Upper lobe of right lung (tissue), 1 donor: ENCODE results near the gene PACRG. TPM values are rescaled to one million over a fixed set of nuclear protein-coding genes. Genes with fewer than 3 reads are reported as not detected.

Source experiments
- ATAC-seq: fragments of 200-7000 bp; cut with Tn5 transposase; one replicate; pipeline ENCODE4 v1.9.1; 2020; ENCODE audit warnings: mild to moderate bottlenecking, moderate library complexity
- DNase-seq: peaks from one replicate; pipeline ENCODE4 v3.0.0-alpha.2; 2020
- H3K27ac ChIP-seq: fragments of 200-600 bp; one replicate; pipeline ENCODE4 v1.8.0; 2022
- H3K27me3 ChIP-seq: fragments of 200-600 bp; one replicate; pipeline ENCODE4 v1.8.0; 2022; ENCODE audit warnings: mild to moderate bottlenecking
- H3K36me3 ChIP-seq: fragments of 200-600 bp; one replicate; pipeline ENCODE4 v1.8.0; 2022
- H3K4me1 ChIP-seq: fragments of 200-600 bp; one replicate; pipeline ENCODE4 v1.8.0; 2022
- H3K4me3 ChIP-seq: fragments of 200-600 bp; one replicate; pipeline ENCODE4 v1.8.0; 2022; ENCODE audit warnings: mild to moderate bottlenecking
- H3K9me3 ChIP-seq: fragments of 200-600 bp; one replicate; pipeline ENCODE4 v1.8.0; 2022
- intact Hi-C: fragments of 100-400 bp; cut with DNase I; formaldehyde crosslinking; loops from one replicate; pipeline ENCODE4 v1.11.0; 2022
- total RNA-seq: library from RNA; stranded (reverse); fragmentation: NEBNext Ultra II Directional; extraction: Animal tissue kit (Norgen Biotek cat#: 25700); gene quantifications from one replicate; pipeline ENCODE4 v1.2.1, GENCODE V29; 2021
- TF ChIP-seq, protein P1 (sequence below): fragments of 200-600 bp; IDR thresholded peaks from one replicate; pipeline ENCODE4 v1.8.0; 2022; ENCODE audit warnings: antibody characterized with exemption
- donor health status: DM: no; HTN: yes; CAD: no; lungs with severe emphysema.

The PACRG gene
- total RNA-seq, 1 donor from 2014 or later = 1.5 TPM

DNA sequence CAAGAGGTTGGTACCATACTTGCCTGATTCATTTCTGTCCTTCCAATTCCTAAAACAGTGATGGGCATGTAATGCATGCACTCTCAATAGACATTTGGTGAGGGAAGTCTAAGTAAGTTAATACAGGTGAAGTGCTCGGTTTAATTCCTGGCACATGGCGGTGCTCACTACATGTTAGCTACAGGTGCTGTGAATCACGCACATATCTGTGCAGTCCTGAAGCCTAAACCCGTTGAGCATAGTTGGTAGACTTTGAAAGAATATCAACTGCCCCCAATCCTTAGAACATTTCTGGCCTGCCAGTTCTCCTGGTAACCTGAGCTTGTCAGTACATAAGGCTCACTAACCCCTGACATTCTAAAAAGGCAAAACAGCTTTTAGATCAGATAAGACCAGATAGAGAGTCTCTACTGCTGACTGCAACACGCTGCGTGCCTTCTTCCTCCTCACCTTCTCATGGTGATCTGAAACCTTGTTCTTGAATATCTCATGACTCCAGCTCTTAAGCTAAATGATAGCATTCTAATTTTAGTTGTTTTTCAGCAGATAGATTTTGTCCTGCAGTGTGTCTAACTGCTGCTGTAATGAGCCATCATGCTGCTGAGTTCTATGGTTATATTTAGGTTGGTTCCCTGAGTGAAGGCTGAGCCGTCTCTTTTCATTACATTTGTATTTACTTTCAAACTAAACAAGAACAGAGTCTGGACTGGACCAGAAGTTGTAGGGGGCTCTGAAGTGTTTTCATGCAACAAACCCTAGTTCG lies 358.3 kb downstream of the PACRG start:
- H3K9me3 ChIP-seq = no peaks in the 10 kb centered on the region
- TF ChIP-seq, protein P1, sequence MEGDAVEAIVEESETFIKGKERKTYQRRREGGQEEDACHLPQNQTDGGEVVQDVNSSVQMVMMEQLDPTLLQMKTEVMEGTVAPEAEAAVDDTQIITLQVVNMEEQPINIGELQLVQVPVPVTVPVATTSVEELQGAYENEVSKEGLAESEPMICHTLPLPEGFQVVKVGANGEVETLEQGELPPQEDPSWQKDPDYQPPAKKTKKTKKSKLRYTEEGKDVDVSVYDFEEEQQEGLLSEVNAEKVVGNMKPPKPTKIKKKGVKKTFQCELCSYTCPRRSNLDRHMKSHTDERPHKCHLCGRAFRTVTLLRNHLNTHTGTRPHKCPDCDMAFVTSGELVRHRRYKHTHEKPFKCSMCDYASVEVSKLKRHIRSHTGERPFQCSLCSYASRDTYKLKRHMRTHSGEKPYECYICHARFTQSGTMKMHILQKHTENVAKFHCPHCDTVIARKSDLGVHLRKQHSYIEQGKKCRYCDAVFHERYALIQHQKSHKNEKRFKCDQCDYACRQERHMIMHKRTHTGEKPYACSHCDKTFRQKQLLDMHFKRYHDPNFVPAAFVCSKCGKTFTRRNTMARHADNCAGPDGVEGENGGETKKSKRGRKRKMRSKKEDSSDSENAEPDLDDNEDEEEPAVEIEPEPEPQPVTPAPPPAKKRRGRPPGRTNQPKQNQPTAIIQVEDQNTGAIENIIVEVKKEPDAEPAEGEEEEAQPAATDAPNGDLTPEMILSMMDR = no peak
- H3K4me3 ChIP-seq = no peak overlapping the region
- no peaks in the 10 kb centered on the region for H3K4me1 ChIP-seq
- no peaks in the 10 kb centered on the region for H3K27me3 ChIP-seq
- intact Hi-C loops = no loop called here
- no peaks in the 10 kb centered on the region for H3K36me3 ChIP-seq
- no peak for DNase-seq
- no peak overlapping the region for H3K27ac ChIP-seq
- no peak for ATAC-seq

DNA sequence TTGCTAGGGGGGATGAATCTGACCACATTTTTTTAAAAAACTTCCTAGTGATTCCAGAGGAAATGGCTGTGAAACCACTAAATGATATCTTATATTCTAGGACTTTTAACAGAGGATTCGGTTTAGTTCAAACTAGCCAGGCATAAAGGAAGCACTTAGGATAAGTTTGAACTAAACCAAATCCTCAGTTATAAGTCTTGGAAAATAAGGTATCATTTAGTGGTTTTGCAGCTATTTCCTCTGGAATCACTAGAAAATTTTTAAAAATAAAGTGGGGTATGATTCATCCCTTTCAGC lies 358.8 kb downstream of the PACRG start:
- no peak for ATAC-seq
- Histone ChIP-seq H3K4me3 (no peak overlapping the region), H3K36me3 (no peaks in the 10 kb centered on the region), H3K27ac (no peak overlapping the region), H3K27me3 (no peaks in the 10 kb centered on the region), H3K4me1 (no peaks in the 10 kb centered on the region), H3K9me3 (no peaks in the 10 kb centered on the region)
- intact Hi-C loops = no loop called here
- TF ChIP-seq, protein P1 = no peak
- no peak for DNase-seq

DNA sequence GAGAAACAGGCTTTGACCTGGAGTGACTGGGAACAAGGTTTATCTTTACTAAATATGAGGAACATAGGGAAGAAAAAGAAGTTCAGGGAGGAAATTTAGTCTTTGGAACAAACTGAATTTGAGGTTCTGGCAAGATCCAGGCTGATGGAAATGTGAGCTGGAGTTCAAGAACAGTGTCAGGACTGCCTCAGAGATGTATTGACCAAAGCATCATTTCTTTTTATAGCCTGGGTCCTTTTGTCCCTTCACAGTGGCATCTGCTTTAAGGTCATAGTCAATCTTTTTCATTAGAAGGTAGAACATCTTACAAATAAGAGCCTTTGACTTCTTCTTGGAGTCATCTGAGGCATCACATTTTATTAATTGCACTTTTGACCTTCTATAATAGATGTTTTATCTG lies 360.2 kb downstream of the PACRG start:
- H3K27ac ChIP-seq = no peak overlapping the region
- intact Hi-C loops = no loop called here
- no peak overlapping the region for H3K4me3 ChIP-seq
- H3K4me1 ChIP-seq = no peaks in the 10 kb centered on the region
- DNase-seq (no peak), ATAC-seq (no peak)
- no peaks in the 10 kb centered on the region for H3K9me3 ChIP-seq
- TF ChIP-seq, protein P1 = no peak
- H3K27me3 ChIP-seq = no peaks in the 10 kb centered on the region
- no peaks in the 10 kb centered on the region for H3K36me3 ChIP-seq

DNA sequence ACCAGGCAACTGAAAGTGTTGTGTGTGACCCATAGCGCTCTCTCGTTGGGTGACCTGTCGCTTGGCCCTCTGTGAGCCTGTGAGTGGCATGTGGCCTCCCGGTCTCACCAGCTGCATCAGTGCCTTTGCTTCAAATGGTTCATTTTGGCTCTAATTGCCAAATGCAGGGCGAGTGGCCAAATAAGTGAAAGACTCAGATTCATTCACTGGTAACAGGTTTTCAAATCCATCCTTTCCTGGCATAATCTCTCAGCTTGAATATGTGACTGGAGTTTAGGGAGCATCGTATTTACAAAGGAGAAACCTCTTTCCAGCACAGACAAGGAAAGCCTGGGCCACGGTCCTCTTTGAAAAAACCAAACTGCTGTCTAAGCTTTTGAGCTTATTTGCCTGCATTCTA lies 365.1 kb downstream of the PACRG start:
- TF ChIP-seq, protein P1 = no peak
- no peak for DNase-seq
- intact Hi-C loops = no loop called here

DNA sequence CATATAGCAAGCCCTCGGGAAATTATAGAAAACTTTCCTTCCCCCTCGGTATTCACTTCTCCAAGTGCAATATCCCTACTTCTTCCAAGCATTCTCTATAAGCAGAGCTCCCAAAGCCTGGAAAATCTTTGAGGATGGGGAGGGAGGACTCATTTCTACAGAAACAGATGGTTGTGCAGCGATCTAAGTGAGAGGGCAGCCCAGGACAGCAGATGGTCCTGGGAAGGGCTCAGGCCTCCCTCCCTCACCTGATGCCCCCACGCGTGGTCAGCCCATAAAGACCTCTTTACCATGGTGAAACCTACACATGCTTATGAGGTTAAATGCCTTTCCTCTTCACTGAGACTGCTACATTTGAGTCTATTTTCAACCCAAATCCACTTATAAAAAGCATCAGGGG lies 367.1 kb downstream of the PACRG start:
- Histone ChIP-seq H3K36me3 (no peaks in the 10 kb centered on the region), H3K4me1 (no peaks in the 10 kb centered on the region), H3K9me3 (no peaks in the 10 kb centered on the region), H3K27ac (no peak overlapping the region), H3K4me3 (no peak overlapping the region), H3K27me3 (no peaks in the 10 kb centered on the region)
- TF ChIP-seq, protein P1 = no peak
- ATAC-seq = no peak
- no peak for DNase-seq
- intact Hi-C loops = no loop called here

More for the DNA sequence above, 365.1 kb downstream of the PACRG start:
- Histone ChIP-seq H3K27ac (no peak overlapping the region), H3K4me1 (no peaks in the 10 kb centered on the region), H3K36me3 (no peaks in the 10 kb centered on the region), H3K4me3 (no peak overlapping the region), H3K9me3 (no peaks in the 10 kb centered on the region), H3K27me3 (no peaks in the 10 kb centered on the region)
- no peak for ATAC-seq

DNA sequence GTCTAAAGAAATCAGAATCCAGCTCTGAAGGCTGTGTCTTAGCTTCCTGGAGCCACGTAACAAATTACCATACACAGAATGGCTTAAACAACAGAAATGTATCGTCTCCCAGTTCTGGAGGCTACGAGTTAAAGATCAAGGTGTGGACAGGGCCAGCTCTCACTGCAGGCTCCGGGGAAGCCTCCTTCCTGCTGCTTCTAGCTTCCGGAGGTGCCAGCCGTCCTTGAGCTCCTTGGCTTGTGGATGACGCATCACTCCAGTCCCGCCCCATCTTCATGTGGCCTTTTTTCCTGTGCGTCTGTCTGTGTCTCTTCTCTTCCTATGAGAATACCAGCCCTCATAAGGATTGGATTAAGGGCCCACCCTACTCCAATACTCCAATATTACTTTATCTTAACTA lies 367.6 kb downstream of the PACRG start:
- no peak overlapping the region for H3K4me3 ChIP-seq
- no peak overlapping the region for H3K27ac ChIP-seq
- no peaks in the 10 kb centered on the region for H3K9me3 ChIP-seq
- intact Hi-C loops = no loop called here
- DNase-seq = no peak
- no peaks in the 10 kb centered on the region for H3K36me3 ChIP-seq
- H3K4me1 ChIP-seq = no peaks in the 10 kb centered on the region
- TF ChIP-seq, protein P1 = no peak
- no peaks in the 10 kb centered on the region for H3K27me3 ChIP-seq
- ATAC-seq = no peak
